Right lobe of liver (tissue), 6 donors: ENCODE results near the gene LLCFC1. TPM values are rescaled to one million over a fixed set of nuclear protein-coding genes. Genes with fewer than 3 reads are reported as not detected.

Experiments
- ATAC-seq, 4 donors: fragments of 200-7000 bp; cut with Tn5 transposase; one replicate each; pipeline ENCODE4 v1.9.1; 2020; ENCODE audit warnings: mild to moderate bottlenecking in 4 of 4, moderate library complexity in 4 of 4
- DNase-seq, 3 donors: peaks; one replicate each; pipeline ENCODE4 v3.0.0-alpha.2; 2020
- H3K27ac ChIP-seq, 3 donors: fragments of 200-600 bp; one replicate each; pipeline ENCODE4 v1.8.0; 2022
- H3K27me3 ChIP-seq, 2 donors: fragments of 200-600 bp; one replicate each; pipeline ENCODE4 v1.8.0; 2022
- H3K36me3 ChIP-seq, 4 donors: fragments of 200-600 bp; sonication (generic) in 1 of 4; one replicate each; pipeline versions ENCODE4 v1.5.1 to v1.8.0; 2017 to 2022; ENCODE audit warnings: control low read depth in 1 of 4
- H3K4me1 ChIP-seq, 4 donors: fragments of 200-600 bp; sonication (generic) in 1 of 4; one replicate each; pipeline versions ENCODE4 v1.5.1 to v1.8.0; 2017 to 2022; ENCODE audit warnings: control low read depth in 1 of 4
- H3K4me3 ChIP-seq, 3 donors: fragments of 200-600 bp; one replicate each; pipeline ENCODE4 v1.8.0; 2022
- H3K9me3 ChIP-seq, 4 donors: fragments of 200-600 bp; sonication (generic) in 1 of 4; one replicate each; pipeline versions ENCODE4 v1.5.1 to v1.8.0; 2017 to 2022; ENCODE audit warnings: control low read depth in 1 of 4
- CTCF ChIP-seq, 4 donors: fragments of 200-600 bp in 3 of 4; fragments of 450-650 bp in 1 of 4; IDR thresholded peaks; one replicate each; pipeline versions ENCODE4 v1.5.1 to v1.8.0; 2016 to 2022; ENCODE audit warnings: antibody characterized with exemption in 4 of 4, mild to moderate bottlenecking in 2 of 4
- POLR2A ChIP-seq: fragments of 450-650 bp; IDR thresholded peaks from one replicate; pipeline ENCODE4 v1.6.1; 2017; ENCODE audit warnings: antibody characterized with exemption, mild to moderate bottlenecking
- WGBS: methylation state at CpG from one replicate; pipeline ENCODE4 v1.1.6; 2018; ENCODE audit warnings: low coverage, low lambda C conversion rate; ENCODE audit not compliant: insufficient coverage; ENCODE audit errors: missing lambda C conversion rate; 5-methylcytosine and 5-hydroxymethylcytosine counted together
- intact Hi-C, 2 donors: fragments of 100-400 bp; cut with DNase I; formaldehyde crosslinking; loops; one replicate each; pipeline versions ENCODE4 v1.11.2 to v1.14.1; 2022
- total RNA-seq, 6 experiments: library from RNA; depleted of rRNA in 2 of 6; stranded (reverse); fragments of >200 nt in 2 of 6; fragmentation: NEBNext Ultra II Directional in 3 of 6; extraction: Animal tissue kit (Norgen Biotek cat#: 25700) in 3 of 6; gene quantifications; one replicate each; pipeline versions ENCODE4 v1.1.0 to v1.2.4, GENCODE V29; 2016 to 2023
- donor health status: DM: no; HTN: yes; CAD: no.
- donor health status: DM: no; HTN: no; CAD: no.
- donor health status: DM: no; HTN: no; CAD: no.
- donor health status: DM: no; HTN: yes; CAD: no.
- donor health status: DM: no; HTN: yes; CAD: no.

LLCFC1 gene
- total RNA-seq, 6 experiments from 2014 or later: not detected

GRCh38 chr7:142896741-142897379 lies 42.4 kb upstream of the LLCFC1 start:
- H3K27ac ChIP-seq: no peak overlapping the region
- H3K4me1 ChIP-seq: no peaks in the 10 kb centered on the region
- H3K36me3 ChIP-seq: no peaks in the 10 kb centered on the region
- intact Hi-C loops: no loop called here
- ATAC-seq (no peak), DNase-seq (peak in 1 of 3 donors; percentile 18)
- 74% methylated on average over 3 of the region's 3 CpGs for WGBS
- no peaks in the 10 kb centered on the region for H3K9me3 ChIP-seq
- H3K4me3 ChIP-seq: no peak overlapping the region
- no peaks in the 10 kb centered on the region for H3K27me3 ChIP-seq
- TF ChIP-seq CTCF (IDR thresholded peaks at IDR 0.05) (no peak), POLR2A (no peak)

- 77% methylated on average over 7 of the region's 7 CpGs for whole genome bisulfite sequencing
- TF ChIP-seq POLR2A: no peak
- TF ChIP-seq CTCF (IDR thresholded peaks at IDR 0.05): no peak
- H3K27ac ChIP-seq: no peak overlapping the region
- no peak for ATAC-seq
- H3K4me1 ChIP-seq: no peaks in the 10 kb centered on the region
- H3K9me3 ChIP-seq: no peaks in the 10 kb centered on the region
- H3K27me3 ChIP-seq: no peaks in the 10 kb centered on the region
- no peak overlapping the region for H3K4me3 ChIP-seq
- intact Hi-C loops: no loop called here
- H3K36me3 ChIP-seq: no peaks in the 10 kb centered on the region
- DNase-seq: peak in 2 of 3 donors; percentile 32 to 36
These were observed 41.6 kb upstream of the LLCFC1 start for GRCh38 chr7:142897691-142898090.

GRCh38 chr7:142898377-142899170 lies 40.7 kb upstream of the LLCFC1 start:
- DNase-seq: peak in 2 of 3 donors; percentile 16 to 19
- H3K27me3 ChIP-seq: no peaks in the 10 kb centered on the region
- H3K9me3 ChIP-seq: no peaks in the 10 kb centered on the region
- intact Hi-C loops: no loop called here
- H3K4me3 ChIP-seq: no peak overlapping the region
- ATAC-seq: peak in 1 of 4 donors; percentile 9
- no peaks in the 10 kb centered on the region for H3K36me3 ChIP-seq
- WGBS: 64% methylated on average over 2 of the region's 3 CpGs
- TF ChIP-seq POLR2A: no peak
- no peak for TF ChIP-seq CTCF (IDR thresholded peaks at IDR 0.05)
- no peaks in the 10 kb centered on the region for H3K4me1 ChIP-seq
- H3K27ac ChIP-seq: no peak overlapping the region

DNA sequence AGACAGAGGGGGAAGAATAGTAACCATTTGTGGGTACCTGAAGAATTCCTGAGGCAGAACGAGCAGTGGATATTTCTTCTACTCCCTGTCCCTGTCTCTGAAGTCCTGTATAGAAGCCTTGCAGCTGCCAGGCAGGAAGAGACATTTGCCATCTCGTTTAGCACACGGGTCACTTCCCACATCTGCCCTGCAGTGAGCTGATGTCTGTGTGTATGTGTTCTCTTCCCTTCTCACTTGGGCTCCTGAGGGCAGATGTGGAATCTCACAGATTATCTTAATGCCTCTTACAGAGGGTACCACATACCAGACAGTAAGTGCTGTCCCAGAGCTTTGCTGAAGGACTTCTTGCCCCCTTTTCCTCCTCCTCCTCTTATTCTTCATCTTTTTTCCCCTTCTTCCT lies 39.6 kb upstream of the LLCFC1 start:
- DNase-seq (no peak), ATAC-seq (no peak)
- H3K36me3 ChIP-seq: no peaks in the 10 kb centered on the region
- no peaks in the 10 kb centered on the region for H3K4me1 ChIP-seq
- no peaks in the 10 kb centered on the region for H3K9me3 ChIP-seq
- H3K27ac ChIP-seq: no peak overlapping the region
- 43% methylated on average over 1 of the region's 3 CpGs for whole genome bisulfite sequencing
- TF ChIP-seq POLR2A (no peak), CTCF (IDR thresholded peaks at IDR 0.05) (no peak)
- no peaks in the 10 kb centered on the region for H3K27me3 ChIP-seq
- no peak overlapping the region for H3K4me3 ChIP-seq
- intact Hi-C loops: no loop called here
